HG03469 (cell line): ENCODE data around the gene USF1.
"Not testable (repeated sequence)": the region's sequence is repeated elsewhere in the genome, so short reads cannot be mapped to it uniquely, and the experiment has no call there.

ENCODE experiments used
- ATAC-seq: cut with Tn5 transposase; IDR thresholded peaks from one replicate; pipeline ENCODE4 v1.9.1; 2021; ENCODE audit warnings: mild to moderate bottlenecking, moderate library complexity, moderate number of reproducible peaks; ENCODE audit not compliant: unreplicated experiment

The USF1 gene

GRCh38 chr1:161079436-161080110 lies 33.8 kb upstream of the USF1 start:
- ATAC-seq, result no peak

- no peak for ATAC-seq
These were observed 31.6 kb upstream of the USF1 start for GRCh38 chr1:161077426-161077825.

GRCh38 chr1:161076410-161076809 lies 30.6 kb upstream of the USF1 start:
- ATAC-seq, result no peak

GRCh38 chr1:161074676-161075368 lies 29.0 kb upstream of the USF1 start:
- no peak for ATAC-seq

- ATAC-seq, result no peak
These were observed 27.8 kb upstream of the USF1 start for GRCh38 chr1:161073474-161074121.

- ATAC-seq, result no peak
These were observed 27.1 kb upstream of the USF1 start for GRCh38 chr1:161072751-161073449.

- no peak for ATAC-seq
These were observed 26.2 kb upstream of the USF1 start for GRCh38 chr1:161071886-161072371.

GRCh38 chr1:161070761-161071160 lies 25.0 kb upstream of the USF1 start:
- no peak for ATAC-seq

- peak; percentile 68 for ATAC-seq
These were observed 24.0 kb upstream of the USF1 start, which contains the start of gene ARHGAP30 for GRCh38 chr1:161069731-161070270. Gene ARHGAP30 (minus strand): TSS chr1:161069891. CDS start chr1:161069624, 267 bp downstream.

- no peak for ATAC-seq
These were observed 23.5 kb upstream of the USF1 start for GRCh38 chr1:161069241-161069640.

- no peak for ATAC-seq
These were observed 22.8 kb upstream of the USF1 start for GRCh38 chr1:161068306-161069234.

- ATAC-seq, result no peak
These were observed 20.9 kb upstream of the USF1 start for GRCh38 chr1:161066694-161067093.

- ATAC-seq, result not testable (repeated sequence)
These were observed 19.9 kb upstream of the USF1 start for GRCh38 chr1:161065681-161066080.

- not testable (repeated sequence) for ATAC-seq
These were observed 18.2 kb upstream of the USF1 start for GRCh38 chr1:161063936-161064335.

- no peak for ATAC-seq
These were observed 15.6 kb upstream of the USF1 start for GRCh38 chr1:161061419-161061818.

- no peak for ATAC-seq
These were observed 13.5 kb upstream of the USF1 start for GRCh38 chr1:161059293-161059692.

- no peak for ATAC-seq
These were observed 9.0 kb upstream of the USF1 start for GRCh38 chr1:161054805-161055204.

- ATAC-seq, result no peak
These were observed 8.5 kb upstream of the USF1 start for GRCh38 chr1:161054232-161054631.

- no peak for ATAC-seq
These were observed 7.1 kb upstream of the USF1 start for GRCh38 chr1:161052899-161053298.

- ATAC-seq, result no peak
These were observed 5.4 kb upstream of the USF1 start for GRCh38 chr1:161051219-161051618.
